HCT116 (cell line): ENCODE measurements around the gene KLF16.

Experiments used
- EZH2 ChIP-seq: fragments of 200-600 bp; sonication (generic); IDR thresholded peaks from 2 replicates; pipeline ENCODE4 v1.6.1; 2017; ENCODE audit warnings: antibody characterized with exemption, mixed run types
- POLR2A ChIP-seq: IDR thresholded peaks from 2 replicates; pipeline ENCODE4 v1.7.0; 2011; ENCODE audit warnings: borderline replicate concordance; ENCODE audit not compliant: insufficient read depth, insufficient read length; ENCODE audit errors: extremely low read depth
- REST ChIP-seq: IDR thresholded peaks from 2 replicates; pipeline ENCODE4 v1.6.1; 2012; ENCODE audit warnings: low read depth
- ZNF274 ChIP-seq: fragments of 200-500 bp; sonication (Bioruptor generic); IDR thresholded peaks from 2 replicates; pipeline ENCODE4 v1.6.1; 2014; ENCODE audit warnings: mild to moderate bottlenecking, low read depth, low read length, inconsistent platforms
- TF ChIP-seq, protein P1 (sequence below), 3 experiments: fragments of 200-600 bp in 1 of 3; sonication (generic) in 1 of 3; IDR thresholded peaks in 2 of 3; conservative IDR thresholded peaks in 1 of 3; 2 replicates each; pipeline ENCODE4 v1.5.1; 2012 to 2017; ENCODE audit warnings: low read depth in 2 of 3, low read length in 2 of 3, antibody characterized with exemption in 1 of 3, borderline replicate concordance in 1 of 3, control low read depth in 1 of 3, mild to moderate bottlenecking in 1 of 3, mixed read lengths in 1 of 3, mixed run types in 1 of 3, moderate library complexity in 1 of 3; ENCODE audit not compliant: insufficient read depth in 1 of 3

- TF ChIP-seq POLR2A (no peak), ZNF274 (no peak), EZH2 (no peak), REST (no peak)
- TF ChIP-seq, protein P1, sequence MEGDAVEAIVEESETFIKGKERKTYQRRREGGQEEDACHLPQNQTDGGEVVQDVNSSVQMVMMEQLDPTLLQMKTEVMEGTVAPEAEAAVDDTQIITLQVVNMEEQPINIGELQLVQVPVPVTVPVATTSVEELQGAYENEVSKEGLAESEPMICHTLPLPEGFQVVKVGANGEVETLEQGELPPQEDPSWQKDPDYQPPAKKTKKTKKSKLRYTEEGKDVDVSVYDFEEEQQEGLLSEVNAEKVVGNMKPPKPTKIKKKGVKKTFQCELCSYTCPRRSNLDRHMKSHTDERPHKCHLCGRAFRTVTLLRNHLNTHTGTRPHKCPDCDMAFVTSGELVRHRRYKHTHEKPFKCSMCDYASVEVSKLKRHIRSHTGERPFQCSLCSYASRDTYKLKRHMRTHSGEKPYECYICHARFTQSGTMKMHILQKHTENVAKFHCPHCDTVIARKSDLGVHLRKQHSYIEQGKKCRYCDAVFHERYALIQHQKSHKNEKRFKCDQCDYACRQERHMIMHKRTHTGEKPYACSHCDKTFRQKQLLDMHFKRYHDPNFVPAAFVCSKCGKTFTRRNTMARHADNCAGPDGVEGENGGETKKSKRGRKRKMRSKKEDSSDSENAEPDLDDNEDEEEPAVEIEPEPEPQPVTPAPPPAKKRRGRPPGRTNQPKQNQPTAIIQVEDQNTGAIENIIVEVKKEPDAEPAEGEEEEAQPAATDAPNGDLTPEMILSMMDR (IDR thresholded peaks at IDR 0.05 in 2 of 3, conservative IDR thresholded peaks at IDR 0.05 in 1 of 3; ENCODE audit: borderline replicate concordance in 1 of 3, insufficient read depth in 1 of 3, low read depth in 2 of 3, low read length in 2 of 3), result no peak
Observed at GRCh38 chr19:1836458-1837221, 26.7 kb downstream of the KLF16 start.
